Measurements from ENCODE around the gene NPC1L1. TPM values are rescaled to one million over a fixed set of nuclear protein-coding genes. Genes with fewer than 3 reads are reported as not detected.

The NPC1L1 gene
- total and polyA plus RNA-seq, 2 of the 13 experiments (the other 11 are each of a cell fraction or from before 2014, with no cell fraction given), result 4.8 to 14.5 TPM

DNA sequence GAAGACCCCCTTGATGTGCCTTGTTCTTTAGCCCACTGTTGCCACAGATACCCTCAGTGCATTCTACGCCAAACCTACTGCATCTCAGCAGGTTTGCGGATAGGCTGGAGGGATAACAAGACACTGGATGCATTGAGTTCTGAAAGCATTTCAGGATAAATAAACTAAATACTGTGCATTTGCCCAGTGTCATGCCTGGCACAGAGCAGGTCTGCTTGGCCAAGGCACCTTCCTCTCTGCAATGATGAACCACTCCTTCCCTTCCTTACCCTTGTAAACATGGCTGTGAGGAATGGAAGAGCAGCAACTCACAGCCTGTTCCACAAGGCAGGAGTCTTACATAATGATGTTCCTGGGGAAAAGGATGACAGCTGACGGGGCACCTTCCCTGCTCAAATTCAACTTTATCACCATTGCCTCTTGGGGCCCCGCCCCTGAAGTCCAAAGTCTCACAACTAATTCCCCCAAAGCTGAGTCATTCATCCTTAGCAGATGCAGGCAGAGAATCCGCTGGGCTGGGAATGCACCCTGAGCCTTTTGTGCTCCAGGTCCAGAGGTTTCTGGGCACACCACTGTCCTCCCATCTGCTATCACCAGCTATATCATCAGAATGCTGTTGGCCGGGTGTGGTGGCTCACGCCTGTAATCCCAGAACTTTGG, 21.0 kb upstream of the NPC1L1 start (continued):
- TF ChIP-seq, protein P1, sequence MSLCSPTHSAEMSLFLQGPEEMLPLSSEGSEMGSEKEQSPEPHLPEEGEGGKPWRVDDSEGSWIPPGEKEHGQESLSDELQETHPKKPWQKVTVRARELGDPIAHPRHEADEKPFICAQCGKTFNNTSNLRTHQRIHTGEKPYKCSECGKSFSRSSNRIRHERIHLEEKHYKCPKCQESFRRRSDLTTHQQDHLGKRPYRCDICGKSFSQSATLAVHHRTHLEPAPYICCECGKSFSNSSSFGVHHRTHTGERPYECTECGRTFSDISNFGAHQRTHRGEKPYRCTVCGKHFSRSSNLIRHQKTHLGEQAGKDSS (CRISPR knock-in tag; IDR thresholded peaks at IDR 0.05; ENCODE audit: borderline replicate concordance, low read depth), result 0 out of 2 replicates have a peak, but pooled peaks have one; percentile 64
- no peak for TF ChIP-seq SOX13 (IDR thresholded peaks at IDR 0.05)
- peak in 1 of 2 experiments; percentile 40; a peak in 1 of 4 replicates for TF ChIP-seq SOX13 (CRISPR knock-in tag; conservative IDR thresholded peaks at IDR 0.05 in 1 of 2, IDR thresholded peaks at IDR 0.05 in 1 of 2)
- TF ChIP-seq HOXD1 (CRISPR knock-in tag; IDR thresholded peaks at IDR 0.05), result no peak
- TF ChIP-seq ZSCAN9 (CRISPR knock-in tag; IDR thresholded peaks at IDR 0.05; ENCODE audit: borderline replicate concordance), result no peak; the same call in 1 of the 2 replicates
- TF ChIP-seq, protein P2, sequence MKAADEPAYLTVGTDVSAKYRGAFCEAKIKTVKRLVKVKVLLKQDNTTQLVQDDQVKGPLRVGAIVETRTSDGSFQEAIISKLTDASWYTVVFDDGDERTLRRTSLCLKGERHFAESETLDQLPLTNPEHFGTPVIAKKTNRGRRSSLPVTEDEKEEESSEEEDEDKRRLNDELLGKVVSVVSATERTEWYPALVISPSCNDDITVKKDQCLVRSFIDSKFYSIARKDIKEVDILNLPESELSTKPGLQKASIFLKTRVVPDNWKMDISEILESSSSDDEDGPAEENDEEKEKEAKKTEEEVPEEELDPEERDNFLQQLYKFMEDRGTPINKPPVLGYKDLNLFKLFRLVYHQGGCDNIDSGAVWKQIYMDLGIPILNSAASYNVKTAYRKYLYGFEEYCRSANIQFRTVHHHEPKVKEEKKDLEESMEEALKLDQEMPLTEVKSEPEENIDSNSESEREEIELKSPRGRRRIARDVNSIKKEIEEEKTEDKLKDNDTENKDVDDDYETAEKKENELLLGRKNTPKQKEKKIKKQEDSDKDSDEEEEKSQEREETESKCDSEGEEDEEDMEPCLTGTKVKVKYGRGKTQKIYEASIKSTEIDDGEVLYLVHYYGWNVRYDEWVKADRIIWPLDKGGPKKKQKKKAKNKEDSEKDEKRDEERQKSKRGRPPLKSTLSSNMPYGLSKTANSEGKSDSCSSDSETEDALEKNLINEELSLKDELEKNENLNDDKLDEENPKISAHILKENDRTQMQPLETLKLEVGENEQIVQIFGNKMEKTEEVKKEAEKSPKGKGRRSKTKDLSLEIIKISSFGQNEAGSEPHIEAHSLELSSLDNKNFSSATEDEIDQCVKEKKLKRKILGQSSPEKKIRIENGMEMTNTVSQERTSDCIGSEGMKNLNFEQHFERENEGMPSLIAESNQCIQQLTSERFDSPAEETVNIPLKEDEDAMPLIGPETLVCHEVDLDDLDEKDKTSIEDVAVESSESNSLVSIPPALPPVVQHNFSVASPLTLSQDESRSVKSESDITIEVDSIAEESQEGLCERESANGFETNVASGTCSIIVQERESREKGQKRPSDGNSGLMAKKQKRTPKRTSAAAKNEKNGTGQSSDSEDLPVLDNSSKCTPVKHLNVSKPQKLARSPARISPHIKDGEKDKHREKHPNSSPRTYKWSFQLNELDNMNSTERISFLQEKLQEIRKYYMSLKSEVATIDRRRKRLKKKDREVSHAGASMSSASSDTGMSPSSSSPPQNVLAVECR (CRISPR knock-in tag; IDR thresholded peaks at IDR 0.05; ENCODE audit: borderline replicate concordance), result peak; percentile 62; the same call in 1 of the 2 replicates
- TF ChIP-seq ZBTB37 (CRISPR knock-in tag; IDR thresholded peaks at IDR 0.05), result no peak
- TF ChIP-seq ZBTB20 (CRISPR knock-in tag; IDR thresholded peaks at IDR 0.05; ENCODE audit: borderline replicate concordance, low read depth), result no peak
- TF ChIP-seq EHMT2 (IDR thresholded peaks at IDR 0.05; ENCODE audit: borderline replicate concordance, low read depth, low read length), result no peak; the same call in 1 of the 2 replicates
- no peak for TF ChIP-seq ATAD3A (CRISPR knock-in tag; IDR thresholded peaks at IDR 0.05)
- TF ChIP-seq HES4 (CRISPR knock-in tag; IDR thresholded peaks at IDR 0.05; ENCODE audit: borderline replicate concordance), result no peak
- no peak for TF ChIP-seq KLF13 (CRISPR knock-in tag; IDR thresholded peaks at IDR 0.05)
- peak; percentile 89 for TF ChIP-seq PITX1 (CRISPR knock-in tag; IDR thresholded peaks at IDR 0.05)
- TF ChIP-seq ZNF761 (CRISPR knock-in tag; conservative IDR thresholded peaks at IDR 0.05), result no peak
- TF ChIP-seq ZFP91 (CRISPR knock-in tag; IDR thresholded peaks at IDR 0.05; ENCODE audit: borderline replicate concordance), result no peak
- no peak for TF ChIP-seq THAP7 (CRISPR knock-in tag; IDR thresholded peaks at IDR 0.05)
- TF ChIP-seq KAT7 (CRISPR knock-in tag; IDR thresholded peaks at IDR 0.05; ENCODE audit: borderline replicate concordance), result no peak
- no peak for TF ChIP-seq ZNF780A (CRISPR knock-in tag; IDR thresholded peaks at IDR 0.05)

Measured in HepG2 (cell line).